Endothelial cell of umbilical vein (primary cell): ENCODE data around the gene ANO6. TPM values are rescaled to one million over a fixed set of nuclear protein-coding genes. Genes with fewer than 3 reads are reported as not detected.

Experiments used
- BruUV-seq: library from RNA; stranded (reverse); fragments of 400-500 nt; replicated peaks from 2 replicates; lab custom pipeline; 2021; lab: Mats Ljungman, UMichigan
- CTCF ChIA-PET: fragments of 300-600, 350-600 bp; sonication (Branson Sonifier 250); formaldehyde crosslinking; loops from one replicate; lab custom pipeline; 2021; ENCODE audit warnings: antibody characterized with exemption, inconsistent platforms; lab: Charles Lee
- POLR2A ChIA-PET: fragments of 300-600, 350-600 bp; sonication (Branson Sonifier 250); formaldehyde crosslinking; loops from one replicate; lab custom pipeline; 2021; ENCODE audit warnings: antibody characterized with exemption, inconsistent platforms; lab: Charles Lee
- DNase-seq: peaks from one replicate; pipeline ENCODE4 v3.0.0-alpha.2; 2011; ENCODE audit warnings: low read depth, low spot score
- FAIRE-seq: peaks from 2 replicates; lab custom pipeline; 2011; peaks lifted over from hg19 to GRCh38; lab: Jason Lieb, UNC
- H2AFZ ChIP-seq: 2 replicates; pipeline ENCODE4 v1.6.0; 2012; ENCODE audit warnings: low read depth, low read length, control low read depth, inconsistent platforms
- H3K27ac ChIP-seq: 2 replicates; pipeline ENCODE4 v1.5.1; 2011; ENCODE audit warnings: low read depth, mild to moderate bottlenecking, control low read depth, low read length, moderate library complexity; ENCODE audit not compliant: insufficient read depth
- H3K27me3 ChIP-seq, 2 experiments: 2 replicates each; pipeline versions ENCODE4 v1.6.0 to v1.6.1; 2011; ENCODE audit warnings: low read length in 2 of 2, mixed read lengths in 1 of 2; ENCODE audit not compliant: control insufficient read depth in 2 of 2, insufficient read depth in 2 of 2
- H3K36me3 ChIP-seq, 2 experiments: 2 replicates in 1 of 2; 3 replicates in 1 of 2; pipeline ENCODE4 v1.5.1; 2011; ENCODE audit warnings: low read length in 2 of 2, mild to moderate bottlenecking in 1 of 2, moderate library complexity in 1 of 2; ENCODE audit not compliant: control insufficient read depth in 2 of 2, insufficient read depth in 2 of 2; ENCODE audit errors: extremely low read depth in 1 of 2
- H3K4me1 ChIP-seq: 3 replicates; pipeline ENCODE4 v1.5.1; 2011; ENCODE audit warnings: mild to moderate bottlenecking, low read length; ENCODE audit not compliant: control insufficient read depth, insufficient read depth; ENCODE audit errors: extremely low read depth
- H3K4me2 ChIP-seq: 2 replicates; pipeline ENCODE4 v1.6.1; 2011; ENCODE audit warnings: low read length, control low read depth, mixed read lengths; ENCODE audit not compliant: insufficient read depth
- H3K4me3 ChIP-seq, 3 experiments: fragments of 200-600 bp in 1 of 3; sonication (generic), shearing (Covaris generic) in 1 of 3; replicated peaks in 1 of 3; 2 replicates each; pipeline ENCODE4 v1.5.1; 2011 to 2016; ENCODE audit warnings: control low read depth in 3 of 3, low read length in 3 of 3, mild to moderate bottlenecking in 2 of 3, inconsistent platforms in 1 of 3, low read depth in 1 of 3, moderate library complexity in 1 of 3; ENCODE audit not compliant: insufficient read depth in 1 of 3
- H3K79me2 ChIP-seq: 2 replicates; pipeline ENCODE4 v1.6.0; 2012; ENCODE audit warnings: low read length, inconsistent platforms; ENCODE audit not compliant: control insufficient read depth, insufficient read depth
- H3K9ac ChIP-seq: replicated peaks from 2 replicates; pipeline ENCODE3; 2011; ENCODE audit warnings: low read length, control low read depth; ENCODE audit not compliant: insufficient read depth; ENCODE audit errors: extremely low read depth
- H3K9me1 ChIP-seq: replicated peaks from 3 replicates; pipeline ENCODE4 v1.6.0; 2011; ENCODE audit warnings: mild to moderate bottlenecking, low read length; ENCODE audit not compliant: control insufficient read depth, insufficient read depth; ENCODE audit errors: extremely low read depth
- H3K9me3 ChIP-seq: replicated peaks from 2 replicates; pipeline ENCODE4 v1.5.1; 2012; ENCODE audit warnings: low read length, inconsistent platforms; ENCODE audit not compliant: control insufficient read depth, insufficient read depth
- H4K20me1 ChIP-seq: replicated peaks from 2 replicates; pipeline ENCODE3; 2011; ENCODE audit warnings: mild to moderate bottlenecking, low read length; ENCODE audit not compliant: control insufficient read depth, insufficient read depth; ENCODE audit errors: extremely low read depth
- EZH2 ChIP-seq: IDR thresholded peaks from 2 replicates; pipeline ENCODE4 v1.6.1; 2012; ENCODE audit warnings: borderline replicate concordance, low read depth, mild to moderate bottlenecking, moderate library complexity, low read length, inconsistent platforms; ENCODE audit not compliant: severe bottlenecking
- FOS ChIP-seq: IDR thresholded peaks from 2 replicates; pipeline ENCODE4 v1.6.1; 2011; ENCODE audit warnings: mild to moderate bottlenecking, low read length, moderate library complexity, borderline replicate concordance; ENCODE audit not compliant: insufficient read depth
- GATA2 ChIP-seq: IDR thresholded peaks from 2 replicates; pipeline ENCODE4 v1.7.0; 2011; ENCODE audit warnings: low read depth, mild to moderate bottlenecking, moderate library complexity, mixed read lengths, low read length; ENCODE audit not compliant: insufficient read length, insufficient read depth
- JUN ChIP-seq: IDR thresholded peaks from 2 replicates; pipeline ENCODE4 v1.6.1; 2011; ENCODE audit warnings: borderline replicate concordance, low read depth; ENCODE audit not compliant: insufficient read length, insufficient read depth
- MYC ChIP-seq: IDR thresholded peaks from one replicate; pipeline ENCODE4 v1.6.1; 2011; ENCODE audit warnings: mild to moderate bottlenecking, low read depth, low read length
- POLR2A ChIP-seq: IDR thresholded peaks from 2 replicates; pipeline ENCODE4 v1.6.1; 2012; ENCODE audit warnings: low read depth, mild to moderate bottlenecking, control low read depth, low read length
- POLR2AphosphoS5 ChIP-seq: IDR thresholded peaks from 2 replicates; pipeline ENCODE4 v1.6.1; 2012; ENCODE audit warnings: low read depth, mild to moderate bottlenecking, control low read depth, low read length, moderate library complexity; ENCODE audit not compliant: insufficient read depth
- dilution Hi-C: fragments of 300-500 bp; cut with MboI; formaldehyde crosslinking; loops from one replicate; pipeline ENCODE4 v1.15.0; 2019; ENCODE audit warnings: low sequenced_read_pairs; ENCODE audit not compliant: extremely low pct_ligation_motif_present
- intact Hi-C: fragments of 100-400 bp; cut with micrococcal nuclease; formaldehyde crosslinking; loops from one replicate; pipeline ENCODE4 v1.10.0; 2022
- polyA plus RNA-seq, 4 experiments: library from polyadenylated mRNA; depleted of rRNA in 3 of 4; stranded (reverse) in 3 of 4; unstranded in 1 of 4; fragments of >200 nt; gene quantifications; 2 replicates each; pipeline versions ENCODE4 v1.2.1 to v1.2.3, GENCODE V29; 2011 to 2012; ENCODE audit warnings: missing spikeins in 1 of 4
- total RNA-seq: library from RNA; stranded (reverse); gene quantifications from 2 replicates; pipeline ENCODE4 v1.2.3, GENCODE V29; 2021
- TF ChIP-seq, protein P1 (sequence below): IDR thresholded peaks from 2 replicates; pipeline ENCODE4 v1.6.1; 2011; ENCODE audit not compliant: insufficient read depth, insufficient read length
- TF ChIP-seq, protein P2 (sequence below), 2 donors: IDR thresholded peaks; 1 replicate in 1 of 2; 2 replicates in 1 of 2; pipeline ENCODE4 v1.5.1; 2011; ENCODE audit warnings: low read length in 2 of 2, mild to moderate bottlenecking in 2 of 2, moderate library complexity in 2 of 2, control low read depth in 1 of 2, inconsistent platforms in 1 of 2, low read depth in 1 of 2; ENCODE audit not compliant: insufficient read depth in 1 of 2; ENCODE audit errors: extremely low read depth in 1 of 2

The ANO6 gene
- total and polyA plus RNA-seq, 2 donors (not counting 3 experiments of a cell fraction or from before 2014, with no cell fraction given), result 21.3 to 67.6 TPM

DNA sequence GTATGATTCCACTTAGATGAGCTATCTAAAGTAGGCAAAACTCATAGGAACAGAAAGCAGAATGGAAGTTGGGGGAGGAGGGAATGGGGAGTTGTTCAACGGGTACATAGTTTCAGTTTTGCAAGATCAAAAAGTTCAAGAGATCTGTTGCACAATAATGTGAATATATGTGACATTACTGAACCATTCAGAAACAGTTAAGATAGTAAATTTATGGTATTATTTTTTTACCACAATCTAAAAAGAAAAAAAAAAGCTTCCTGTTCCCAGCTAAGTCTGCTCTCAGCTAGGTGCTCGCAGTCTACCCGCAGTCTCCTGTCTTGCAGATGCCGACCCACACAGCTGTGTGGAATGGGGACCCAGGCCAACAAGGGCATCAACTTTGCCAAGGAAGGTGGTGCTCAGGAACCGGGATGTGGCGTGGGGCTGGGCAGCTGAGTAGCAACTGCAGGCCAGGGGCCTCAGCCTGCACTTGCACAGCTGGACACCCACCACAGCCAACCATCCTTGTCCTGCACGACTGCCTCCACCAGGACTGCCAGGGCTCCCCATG, 15.3 kb upstream of the ANO6 start:
- Histone ChIP-seq H3K36me3 (no peaks in the 10 kb centered on the region), H3K4me2 (no peak overlapping the region), H3K79me2 (no peaks in the 10 kb centered on the region), H3K4me1 (peaks cover 2% of the 10 kb centered on the region), H3K27me3 (no peaks in the 10 kb centered on the region), H3K9me3 (no peaks in the 10 kb centered on the region), H2AFZ (no peak overlapping the region), H3K9ac (no peak overlapping the region), H3K27ac (no peak overlapping the region), H4K20me1 (no peaks in the 10 kb centered on the region), H3K9me1 (no peaks in the 10 kb centered on the region), H3K4me3 (no peak overlapping the region)
- CTCF ChIA-PET, result interaction anchor here (1.3 to 1.6 kb wide), 2 partner anchors 10 to 14 kb away, joined by 5 to 7 read pairs; no protein-coding TSS in a partner anchor
- no peak for TF ChIP-seq GATA2
- no peak for TF ChIP-seq EZH2
- TF ChIP-seq POLR2AphosphoS5, result no peak
- TF ChIP-seq, protein P1, sequence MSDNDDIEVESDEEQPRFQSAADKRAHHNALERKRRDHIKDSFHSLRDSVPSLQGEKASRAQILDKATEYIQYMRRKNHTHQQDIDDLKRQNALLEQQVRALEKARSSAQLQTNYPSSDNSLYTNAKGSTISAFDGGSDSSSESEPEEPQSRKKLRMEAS, result no peak
- TF ChIP-seq MYC, result no peak
- DNase-seq (no peak), FAIRE-seq (no peak)
- dilution Hi-C loops (no loop called here), intact Hi-C loops (no loop called here)
- POLR2A ChIA-PET, result no interaction called here
- BruUV-seq, result no TSS peak

DNA sequence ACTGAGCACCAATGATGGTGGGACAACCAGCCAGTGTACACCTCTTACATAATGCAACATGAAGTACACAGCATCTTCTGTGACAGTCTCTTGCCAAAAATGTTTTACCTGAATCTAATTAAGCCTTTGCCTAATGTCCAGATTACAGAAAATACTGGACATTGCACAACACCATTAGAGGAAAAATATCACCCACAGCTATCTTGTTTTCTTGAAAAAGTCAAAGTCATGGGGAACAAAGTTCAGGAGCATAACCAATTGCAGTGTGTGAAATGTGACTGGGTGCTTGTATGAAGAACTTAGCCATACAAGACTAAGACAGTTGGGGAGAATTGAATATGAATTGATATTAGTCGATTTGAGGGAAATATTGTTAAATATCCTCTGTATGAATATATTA, 12.1 kb upstream of the ANO6 start:
- intact Hi-C loops (no loop called here), dilution Hi-C loops (no loop called here)
- no peak overlapping the region for H3K4me3 ChIP-seq
- BruUV-seq, result no TSS peak
- H3K27me3 ChIP-seq, result no peaks in the 10 kb centered on the region
- no peak overlapping the region for H3K9ac ChIP-seq
- CTCF ChIA-PET, result interaction anchor here (1.5 to 1.7 kb wide), 2 partner anchors 12 to 65 kb away, joined by 3 to 4 read pairs; partner anchors contain the start of gene ANO6
- H3K9me3 ChIP-seq, result no peaks in the 10 kb centered on the region
- no peak for FAIRE-seq
- H3K9me1 ChIP-seq, result no peaks in the 10 kb centered on the region
- POLR2A ChIA-PET, result no interaction called here
- H2AFZ ChIP-seq, result no peak overlapping the region
- H3K4me1 ChIP-seq, result peaks cover 10% of the 10 kb centered on the region
- no peaks in the 10 kb centered on the region for H4K20me1 ChIP-seq
- H3K4me2 ChIP-seq, result no peak overlapping the region
- H3K36me3 ChIP-seq, result no peaks in the 10 kb centered on the region
- no peak for DNase-seq
- H3K79me2 ChIP-seq, result no peaks in the 10 kb centered on the region
- H3K27ac ChIP-seq, result no peak overlapping the region
- TF ChIP-seq, protein P2, sequence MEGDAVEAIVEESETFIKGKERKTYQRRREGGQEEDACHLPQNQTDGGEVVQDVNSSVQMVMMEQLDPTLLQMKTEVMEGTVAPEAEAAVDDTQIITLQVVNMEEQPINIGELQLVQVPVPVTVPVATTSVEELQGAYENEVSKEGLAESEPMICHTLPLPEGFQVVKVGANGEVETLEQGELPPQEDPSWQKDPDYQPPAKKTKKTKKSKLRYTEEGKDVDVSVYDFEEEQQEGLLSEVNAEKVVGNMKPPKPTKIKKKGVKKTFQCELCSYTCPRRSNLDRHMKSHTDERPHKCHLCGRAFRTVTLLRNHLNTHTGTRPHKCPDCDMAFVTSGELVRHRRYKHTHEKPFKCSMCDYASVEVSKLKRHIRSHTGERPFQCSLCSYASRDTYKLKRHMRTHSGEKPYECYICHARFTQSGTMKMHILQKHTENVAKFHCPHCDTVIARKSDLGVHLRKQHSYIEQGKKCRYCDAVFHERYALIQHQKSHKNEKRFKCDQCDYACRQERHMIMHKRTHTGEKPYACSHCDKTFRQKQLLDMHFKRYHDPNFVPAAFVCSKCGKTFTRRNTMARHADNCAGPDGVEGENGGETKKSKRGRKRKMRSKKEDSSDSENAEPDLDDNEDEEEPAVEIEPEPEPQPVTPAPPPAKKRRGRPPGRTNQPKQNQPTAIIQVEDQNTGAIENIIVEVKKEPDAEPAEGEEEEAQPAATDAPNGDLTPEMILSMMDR (IDR thresholded peaks at IDR 0.05; ENCODE audit: extremely low read depth in 1 of 2, insufficient read depth in 1 of 2, low read depth in 1 of 2, low read length in 2 of 2), result no peak
- TF ChIP-seq EZH2 (no peak), FOS (no peak), POLR2AphosphoS5 (no peak), POLR2A (no peak), JUN (no peak), MYC (no peak), GATA2 (no peak)
- TF ChIP-seq, protein P1, result no peak
